GM19372 (cell line): ENCODE measurements around the gene HSPA1L.
A peak's percentile ranks its signal among the peaks of the same experiment; 100 is the strongest.
"Not testable (repeated sequence)": the region's sequence is repeated elsewhere in the genome, so short reads cannot be mapped to it uniquely, and the experiment has no call there.

Source experiments
- ATAC-seq: cut with Tn5 transposase; IDR thresholded peaks from one replicate; pipeline ENCODE4 v1.9.1; 2021; ENCODE audit warnings: mild to moderate bottlenecking, low read depth, moderate library complexity; ENCODE audit not compliant: unreplicated experiment

HSPA1L gene

DNA sequence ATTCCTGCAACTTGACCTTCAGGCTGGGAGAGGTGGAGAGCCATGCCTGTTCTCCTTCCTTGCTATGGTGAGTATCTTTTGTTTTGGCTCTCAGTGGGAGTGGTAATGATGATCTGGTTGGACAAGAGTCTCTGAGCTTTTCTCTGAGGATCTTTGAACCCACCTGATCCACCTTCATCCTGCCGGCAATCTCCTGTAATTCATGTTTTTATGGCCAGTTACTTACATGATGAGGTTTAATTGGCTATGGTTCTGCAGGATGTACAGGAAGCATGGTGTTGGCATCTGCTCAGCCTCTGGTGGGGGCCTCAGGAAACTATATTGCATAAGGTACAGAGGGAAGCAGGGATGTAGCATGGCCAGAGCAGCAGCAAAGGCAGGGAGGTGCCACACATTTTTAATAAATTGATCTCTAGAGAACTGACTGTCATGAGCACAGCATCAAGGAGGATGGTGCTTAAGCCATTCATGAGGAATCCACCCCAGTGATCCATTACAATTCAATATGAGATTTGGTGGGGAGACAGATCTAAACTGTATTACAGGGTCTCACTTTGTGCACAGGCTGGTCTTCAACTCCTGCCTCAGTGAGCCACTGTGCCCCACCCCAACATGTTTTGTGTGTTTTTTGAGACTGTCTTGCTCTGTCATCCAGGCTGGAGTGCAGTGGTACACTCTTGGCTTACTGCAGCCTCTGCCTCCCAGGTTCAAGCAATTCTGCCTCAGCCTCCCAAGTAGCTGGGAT lies 22.5 kb upstream of the HSPA1L start:
- ATAC-seq = no peak

DNA sequence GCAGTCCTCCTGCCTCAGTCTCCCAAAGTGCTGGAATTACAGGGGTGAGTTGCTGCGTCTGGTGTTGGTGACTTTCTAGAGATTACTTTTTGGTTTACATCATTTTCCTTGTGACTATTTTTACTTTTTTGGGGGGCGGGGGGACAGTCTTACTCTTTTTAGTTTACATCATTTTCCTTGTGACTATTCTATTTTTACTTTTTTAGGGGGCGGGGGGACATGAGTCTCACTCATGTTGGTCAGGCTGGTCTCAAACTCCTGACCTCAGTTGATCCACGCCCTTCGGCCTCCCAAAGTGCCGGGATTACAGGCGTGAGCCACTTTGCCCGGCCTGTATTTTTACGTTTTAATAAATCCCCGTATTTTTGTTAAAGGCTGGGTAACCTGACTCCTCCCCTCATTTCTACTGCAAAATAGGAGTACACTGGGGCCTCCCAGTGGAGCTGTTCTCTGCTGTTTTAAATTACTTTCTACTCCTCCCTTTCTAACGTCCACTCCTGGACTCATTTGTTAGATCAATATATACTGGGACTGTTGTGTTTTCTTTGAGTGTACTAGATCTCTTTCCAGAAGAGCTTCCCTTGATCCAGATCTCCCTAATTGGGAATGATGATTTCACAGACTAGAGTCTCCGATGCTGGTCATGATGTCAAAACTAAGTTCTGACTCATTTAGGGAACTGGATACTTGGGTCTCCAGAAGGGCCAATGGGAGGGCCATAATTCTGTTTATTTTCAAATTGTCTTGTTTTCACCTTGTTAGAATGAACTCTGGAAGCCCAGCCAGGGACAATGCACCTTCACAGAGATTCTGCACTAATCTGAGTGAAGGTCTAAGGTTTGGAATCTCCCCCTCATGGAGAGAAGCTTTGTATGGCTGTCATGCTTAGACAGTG lies 21.6 kb upstream of the HSPA1L start:
- ATAC-seq = no peak

DNA sequence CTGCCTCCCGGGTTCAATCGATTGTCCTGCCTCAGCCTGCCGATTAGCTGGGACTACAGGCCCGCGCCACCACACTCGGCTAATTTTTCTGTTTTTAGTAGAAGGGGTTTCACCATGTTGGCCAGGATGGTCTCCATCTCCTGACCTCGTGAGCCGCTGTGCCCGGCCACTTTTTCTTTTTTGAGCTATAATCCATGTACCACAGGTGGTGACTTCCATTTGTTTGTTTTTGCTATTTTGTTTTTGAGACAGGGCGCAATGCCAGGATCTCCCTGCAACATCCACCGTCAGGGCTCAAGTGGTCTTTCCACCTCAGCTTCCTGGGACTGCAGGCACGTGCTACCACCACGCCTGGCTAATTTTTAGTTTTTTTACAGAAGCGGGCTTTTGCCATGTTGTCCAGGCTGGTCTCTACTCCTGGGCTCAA lies 21.0 kb upstream of the HSPA1L start:
- no peak for ATAC-seq

DNA sequence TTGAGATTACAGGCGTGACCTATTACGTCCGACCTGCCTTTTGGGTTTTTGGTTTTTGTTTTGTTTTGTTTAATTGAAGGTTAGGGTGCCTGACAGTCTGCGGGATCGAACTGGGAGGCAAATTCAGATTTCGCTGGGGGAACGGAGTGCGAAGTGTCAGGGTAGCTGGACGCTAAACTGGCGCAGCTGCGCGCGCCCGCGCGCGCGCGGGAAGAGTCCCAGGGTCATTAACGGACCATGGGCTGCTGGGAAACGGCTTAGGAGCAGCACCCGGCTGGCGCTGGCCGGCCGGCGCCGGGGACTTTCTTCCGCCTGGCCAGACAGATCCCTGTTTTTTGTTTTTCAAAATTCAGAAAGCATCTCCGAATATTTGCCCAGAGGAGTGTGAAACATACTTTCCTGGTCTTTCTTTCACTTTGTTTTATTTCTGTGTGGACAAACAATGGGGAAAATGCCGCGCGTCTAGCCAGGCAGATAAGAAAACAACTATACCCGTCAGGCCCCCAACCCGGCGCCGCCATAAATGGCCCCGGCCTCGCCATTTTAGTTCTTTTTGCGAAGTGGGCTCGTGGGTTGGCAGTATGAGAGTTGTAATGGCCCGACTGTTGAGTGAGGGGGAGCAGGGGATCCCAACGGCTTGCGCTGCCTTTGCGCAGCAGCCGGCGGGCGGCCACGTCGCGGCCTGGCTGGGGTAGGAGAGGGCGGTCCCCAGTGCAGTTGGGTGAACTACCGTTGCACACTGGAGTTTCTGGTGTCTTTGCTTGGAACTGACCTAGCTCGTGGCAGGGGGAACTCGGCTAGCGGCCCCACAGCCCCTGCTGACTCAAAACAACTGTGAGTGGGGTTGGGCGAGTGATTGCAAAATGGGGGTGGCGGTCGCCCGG lies 19.5 kb upstream of the HSPA1L start:
- ATAC-seq = peak; percentile 43

DNA sequence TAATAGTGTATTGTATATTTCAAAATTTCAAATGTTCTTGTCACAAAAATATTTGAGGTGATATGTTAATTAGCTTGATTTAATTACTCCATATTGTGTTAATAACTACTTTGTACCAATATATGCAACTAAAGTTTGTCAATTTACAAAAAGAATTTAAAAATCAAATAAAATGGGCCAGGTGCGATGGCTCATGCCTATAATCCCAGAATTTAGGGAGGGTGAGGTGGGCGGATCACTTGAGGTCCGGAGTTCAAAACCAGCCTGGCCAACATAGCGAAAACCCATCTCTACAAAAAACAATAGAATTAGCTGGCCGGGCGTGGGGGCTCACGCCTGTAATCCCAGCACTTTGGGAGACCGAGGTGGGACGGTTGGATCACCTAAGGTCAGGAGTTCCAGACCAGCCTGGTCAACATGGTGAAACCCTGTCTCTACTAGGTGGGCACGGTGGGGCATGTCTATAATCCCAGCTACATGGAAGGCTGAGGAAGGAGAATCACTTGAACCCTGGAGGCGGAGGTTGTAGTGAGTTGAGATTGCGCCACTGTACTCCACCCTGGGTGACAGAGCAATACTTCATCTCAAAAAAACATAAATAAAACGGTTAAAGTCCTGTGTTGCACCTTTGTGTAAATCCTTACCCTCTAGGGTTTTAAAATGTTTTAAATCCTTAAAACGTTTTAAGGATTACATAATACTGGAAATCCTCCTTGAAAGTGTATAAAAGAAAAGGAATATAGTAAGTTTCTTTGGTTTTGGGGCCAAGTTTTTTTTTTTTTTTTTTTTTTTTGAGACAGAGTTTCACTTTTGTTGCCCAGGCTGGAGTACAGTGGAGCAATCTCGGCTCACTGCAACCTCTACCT lies 16.5 kb upstream of the HSPA1L start:
- no peak for ATAC-seq

DNA sequence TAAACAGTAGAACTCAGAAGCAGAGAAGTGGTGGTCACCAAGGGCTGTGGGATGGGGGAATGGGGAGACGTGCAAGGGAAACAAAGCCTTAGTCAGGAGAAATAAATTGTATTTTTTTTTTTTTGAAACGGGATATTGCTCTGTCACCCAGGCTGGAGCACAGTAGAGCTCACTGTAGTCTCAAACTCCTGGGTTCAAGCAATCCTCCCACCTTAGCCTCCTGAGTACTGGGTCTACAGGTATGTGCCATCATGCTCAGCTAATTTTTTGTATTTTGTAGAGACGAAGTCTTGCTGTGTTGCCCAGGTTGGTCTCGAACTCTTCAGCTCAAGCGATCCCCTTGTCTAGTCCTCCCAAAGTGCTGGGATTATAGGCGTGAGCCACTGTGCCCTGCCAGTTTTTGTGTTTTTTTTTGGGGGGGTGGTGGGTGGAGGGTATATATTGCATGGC lies 15.8 kb upstream of the HSPA1L start:
- no peak for ATAC-seq

DNA sequence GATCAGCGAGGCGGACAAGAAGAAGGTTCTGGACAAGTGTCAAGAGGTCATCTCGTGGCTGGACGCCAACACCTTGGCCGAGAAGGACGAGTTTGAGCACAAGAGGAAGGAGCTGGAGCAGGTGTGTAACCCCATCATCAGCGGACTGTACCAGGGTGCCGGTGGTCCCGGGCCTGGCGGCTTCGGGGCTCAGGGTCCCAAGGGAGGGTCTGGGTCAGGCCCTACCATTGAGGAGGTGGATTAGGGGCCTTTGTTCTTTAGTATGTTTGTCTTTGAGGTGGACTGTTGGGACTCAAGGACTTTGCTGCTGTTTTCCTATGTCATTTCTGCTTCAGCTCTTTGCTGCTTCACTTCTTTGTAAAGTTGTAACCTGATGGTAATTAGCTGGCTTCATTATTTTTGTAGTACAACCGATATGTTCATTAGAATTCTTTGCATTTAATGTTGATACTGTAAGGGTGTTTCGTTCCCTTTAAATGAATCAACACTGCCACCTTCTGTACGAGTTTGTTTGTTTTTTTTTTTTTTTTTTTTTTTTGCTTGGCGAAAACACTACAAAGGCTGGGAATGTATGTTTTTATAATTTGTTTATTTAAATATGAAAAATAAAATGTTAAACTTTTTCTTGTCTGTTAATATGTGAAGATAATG lies 14.7 kb upstream of the HSPA1L start:
- no peak for ATAC-seq

DNA sequence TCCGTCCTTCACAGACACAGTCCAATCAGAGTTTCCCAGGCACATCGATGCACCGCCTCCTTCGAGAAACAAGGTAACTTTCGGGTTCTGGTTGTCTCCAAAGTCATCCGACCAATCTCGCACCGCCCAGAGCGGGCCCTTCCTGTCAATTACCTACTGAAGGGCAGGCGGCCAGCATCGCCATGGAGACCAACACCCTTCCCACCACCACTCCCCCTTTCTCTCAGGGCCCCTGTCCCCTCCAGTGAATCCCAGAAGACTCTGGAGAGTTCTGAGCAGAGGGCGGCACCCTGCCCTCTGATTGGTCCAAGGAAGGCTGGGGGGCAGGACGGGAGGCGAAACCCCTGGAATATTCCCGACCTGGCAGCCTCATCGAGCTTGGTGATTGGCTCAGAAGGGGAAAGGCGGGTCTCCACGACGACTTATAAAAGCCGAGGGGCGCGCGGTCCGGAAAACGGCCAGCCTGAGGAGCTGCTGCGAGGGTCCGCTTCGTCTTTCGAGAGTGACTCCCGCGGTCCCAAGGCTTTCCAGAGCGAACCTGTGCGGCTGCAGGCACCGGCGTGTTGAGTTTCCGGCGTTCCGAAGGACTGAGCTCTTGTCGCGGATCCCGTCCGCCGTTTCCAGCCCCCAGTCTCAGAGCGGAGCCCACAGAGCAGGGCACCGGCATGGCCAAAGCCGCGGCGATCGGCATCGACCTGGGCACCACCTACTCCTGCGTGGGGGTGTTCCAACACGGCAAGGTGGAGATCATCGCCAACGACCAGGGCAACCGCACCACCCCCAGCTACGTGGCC lies 12.4 kb upstream of the HSPA1L start, which contains the start of gene HSPA1B:
Gene HSPA1B (plus strand): TSS at position 453 of the 794 bp plus-strand sequence. CDS start 213 bp downstream, at position 666.
- ATAC-seq = peak; percentile 63

DNA sequence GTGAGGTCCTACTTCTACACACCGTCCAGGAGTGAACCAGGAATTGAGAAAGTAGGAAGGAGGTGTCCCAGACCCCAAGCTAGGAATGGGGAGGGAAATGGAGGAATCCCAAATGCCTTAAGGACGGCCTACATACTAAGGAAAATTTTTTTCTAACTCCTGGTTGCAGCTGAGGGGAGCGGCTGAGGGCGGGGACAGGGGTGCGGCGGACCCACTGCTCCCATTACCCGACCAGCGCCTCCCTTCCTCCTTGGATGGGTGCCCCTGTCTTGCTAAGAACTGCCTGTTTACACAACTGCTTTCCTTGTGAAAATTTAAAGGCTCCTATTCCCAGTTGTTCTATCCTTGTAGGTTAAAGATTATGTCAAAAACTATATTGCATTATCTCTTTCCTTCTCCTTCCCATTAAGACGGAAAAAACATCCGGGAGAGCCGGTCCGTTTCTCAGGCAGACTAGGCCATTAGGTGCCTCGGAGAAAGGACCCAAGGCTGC lies 11.8 kb upstream of the HSPA1L start:
- ATAC-seq = no peak

DNA sequence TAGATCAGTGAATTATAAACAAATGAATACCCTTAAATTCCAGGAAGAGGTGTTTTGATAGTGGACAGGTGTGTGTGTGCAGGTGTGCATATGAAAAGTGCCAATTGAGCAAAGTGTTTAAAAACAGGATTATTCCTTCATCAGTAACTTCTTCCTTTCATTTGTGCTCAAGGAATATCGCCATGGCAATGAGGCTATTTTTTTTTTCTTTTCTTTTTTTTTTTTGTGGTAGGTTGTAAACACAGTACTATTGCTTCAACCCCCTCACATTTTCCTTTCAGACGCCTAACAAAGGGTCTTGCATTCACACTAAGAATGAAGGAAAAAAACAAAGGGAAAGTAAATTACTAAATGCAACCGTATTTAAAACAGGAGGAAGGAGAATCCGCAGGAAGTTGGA lies 10.5 kb upstream of the HSPA1L start:
- ATAC-seq = no peak

DNA sequence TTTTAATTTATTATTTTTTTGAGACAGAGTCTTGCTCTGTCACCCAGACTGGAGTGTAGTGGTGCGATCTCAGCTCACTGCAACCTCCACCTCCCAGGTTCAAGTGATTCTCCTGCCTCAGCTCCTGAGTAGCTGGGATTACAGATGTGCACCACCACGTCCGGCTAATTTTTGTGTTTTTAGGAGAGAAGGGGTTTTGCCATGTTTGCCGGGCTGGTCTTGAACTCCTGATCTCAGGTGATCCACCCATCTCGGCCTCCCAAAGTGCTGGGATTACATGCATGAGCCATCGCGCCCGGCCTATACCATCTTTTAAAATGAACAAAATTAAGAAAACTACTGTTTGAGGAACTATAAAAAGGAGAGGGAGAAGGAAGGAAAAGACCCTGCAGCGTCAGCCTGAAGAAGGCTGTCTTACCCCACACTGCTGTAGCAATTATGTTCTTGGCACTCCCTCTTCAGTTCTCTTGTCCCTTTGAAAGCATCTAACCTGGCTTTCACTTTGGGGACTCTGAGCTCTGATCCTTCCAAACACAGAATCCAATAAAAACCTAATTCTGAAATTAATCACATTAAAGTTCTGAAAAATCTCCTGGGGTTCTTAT lies 8.6 kb upstream of the HSPA1L start:
- ATAC-seq = not testable (repeated sequence)

DNA sequence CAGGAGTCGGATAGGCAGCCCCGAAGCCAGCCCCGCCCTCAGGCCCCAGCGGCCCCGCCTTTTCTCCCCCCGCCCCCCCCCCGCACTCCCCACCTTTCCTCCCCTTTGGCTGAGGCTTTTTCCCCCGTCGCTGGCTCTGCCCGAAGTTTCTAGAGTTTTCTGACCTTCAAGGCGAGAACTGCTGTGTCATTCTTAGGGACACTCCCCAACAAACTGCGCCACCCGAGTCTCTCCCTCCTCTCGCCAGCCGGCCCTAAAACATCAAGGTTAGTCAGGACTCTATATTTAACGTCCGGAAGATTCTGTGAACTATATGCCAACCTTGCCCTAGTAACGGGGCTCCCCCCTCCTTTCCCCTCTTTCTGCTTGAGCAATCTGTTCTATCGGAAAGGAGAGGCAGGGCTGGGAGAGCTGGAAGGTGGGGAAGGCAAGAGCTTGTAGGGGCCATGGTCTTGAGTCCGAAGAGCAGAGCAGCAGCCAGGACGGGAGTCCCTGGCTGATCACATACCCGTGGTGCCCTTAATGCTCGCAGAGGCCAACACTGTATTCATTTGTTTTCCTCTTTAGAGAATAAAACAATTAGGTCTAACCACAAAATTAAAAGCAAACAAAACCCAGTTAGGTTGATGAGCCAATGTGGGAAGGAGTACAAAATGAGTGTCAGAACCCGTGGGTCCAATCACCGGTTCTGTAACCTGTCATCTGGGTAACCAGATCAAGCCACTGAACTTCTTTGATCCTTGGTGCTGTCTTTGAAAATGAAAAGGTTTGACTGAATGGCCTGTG lies 7.1 kb upstream of the HSPA1L start:
- ATAC-seq = no peak

DNA sequence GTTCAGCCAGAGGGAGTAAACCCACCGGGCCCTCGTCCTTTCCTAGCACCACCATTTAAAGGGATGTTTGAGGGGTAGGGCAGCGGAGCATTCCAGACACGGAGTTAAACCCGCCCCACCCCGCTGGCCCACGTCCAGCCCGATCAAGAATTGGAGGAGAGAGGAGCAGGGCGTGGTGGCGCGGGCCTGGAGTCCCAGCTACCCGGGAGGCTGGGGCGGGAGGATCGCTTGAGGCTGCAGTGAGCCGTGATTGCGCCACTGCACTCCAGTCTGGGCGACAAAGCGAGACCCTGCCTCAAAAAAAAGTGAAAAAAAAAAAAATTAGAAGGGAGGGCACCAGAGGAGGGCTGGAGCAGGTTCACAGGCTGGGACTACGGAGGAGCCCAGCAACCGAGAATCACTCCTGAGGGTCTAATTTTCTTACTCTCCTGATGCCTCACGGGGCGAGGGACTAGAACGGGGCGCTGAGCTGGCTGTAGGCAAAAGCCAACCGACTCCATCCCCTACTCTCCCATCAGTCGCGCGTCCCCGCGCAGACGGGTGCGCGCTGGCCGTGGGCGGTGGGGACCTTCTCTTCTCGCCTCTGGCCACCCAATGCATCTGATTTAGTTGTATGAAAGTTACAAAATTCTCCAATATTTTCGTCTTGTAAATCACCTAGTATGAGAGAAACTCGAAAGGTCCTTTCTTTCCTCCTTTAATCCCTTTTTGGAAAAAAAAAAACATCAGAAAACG lies 6.4 kb upstream of the HSPA1L start:
- no peak for ATAC-seq

DNA sequence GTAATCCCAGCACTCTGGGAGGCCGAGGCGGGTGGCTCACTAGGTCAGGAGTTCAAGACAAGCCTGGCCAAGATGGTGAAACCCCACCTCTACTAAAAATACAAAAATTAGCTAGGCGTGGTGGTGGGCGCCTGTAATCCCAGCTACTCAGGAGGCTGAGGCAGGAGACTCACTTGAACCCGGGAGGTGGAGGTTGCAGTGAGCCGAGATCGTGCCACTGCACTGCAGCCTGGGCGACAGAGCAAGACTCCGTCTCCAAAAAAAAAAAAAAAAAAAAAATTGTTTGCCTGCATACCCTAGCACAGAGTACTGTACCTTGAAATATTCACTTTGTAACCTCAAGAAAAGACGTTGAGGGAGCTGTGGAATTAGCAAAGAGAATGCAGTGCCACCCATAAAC lies 5.3 kb upstream of the HSPA1L start:
- ATAC-seq = not testable (repeated sequence)

DNA sequence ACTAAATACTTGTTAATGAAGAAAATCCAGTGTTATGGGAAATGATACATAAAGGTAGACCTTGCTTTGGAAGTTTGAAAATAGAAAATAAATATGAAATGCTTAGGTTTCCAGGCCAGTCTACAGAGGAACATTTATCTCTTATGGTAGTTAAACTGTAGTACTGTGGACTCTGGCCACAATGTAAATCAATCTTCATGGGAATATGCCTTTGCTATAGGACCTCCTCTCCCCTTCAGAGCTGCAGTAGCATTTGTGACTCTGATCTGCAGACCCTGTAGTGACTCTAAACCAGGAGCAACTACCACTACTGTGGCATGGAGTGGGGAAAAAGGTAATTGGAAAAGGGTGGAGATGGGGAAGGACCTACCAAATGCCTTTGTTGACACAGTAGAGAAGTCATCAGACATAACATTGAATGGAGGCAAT lies 4.8 kb upstream of the HSPA1L start:
- ATAC-seq = no peak

DNA sequence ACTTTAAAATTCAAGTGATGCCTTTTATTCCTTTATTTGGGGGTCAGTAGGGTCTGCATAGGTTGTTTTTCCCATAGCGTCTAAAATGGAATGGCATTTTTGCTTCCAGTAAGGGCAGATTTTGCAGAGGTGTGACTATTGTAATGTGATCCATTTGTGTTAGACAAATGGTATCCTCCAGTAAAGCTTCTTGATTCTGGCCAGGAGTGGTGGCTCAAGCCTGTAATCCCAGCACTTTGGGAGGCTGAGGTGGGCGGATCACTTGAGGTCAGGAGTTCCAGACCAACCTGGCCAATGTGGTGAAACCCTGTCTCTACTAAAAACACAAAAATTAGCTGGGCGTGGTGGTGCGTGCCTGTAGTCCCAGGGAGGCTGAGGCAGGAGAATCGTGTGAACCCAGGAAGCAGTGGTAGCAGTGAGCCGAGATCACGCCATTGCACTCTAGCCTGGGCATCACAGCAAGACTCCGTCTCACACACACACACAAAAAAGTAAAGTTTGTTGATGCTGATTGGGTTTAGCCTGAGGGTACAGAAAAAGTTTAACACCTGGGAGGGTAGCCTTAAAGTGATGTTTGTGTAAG lies 2.9 kb upstream of the HSPA1L start:
- ATAC-seq = not testable (repeated sequence)
